Mesendoderm (in vitro differentiated cells): ENCODE measurements around the gene UBE2Q2.
"Not testable (repeated sequence)": the region's sequence is repeated elsewhere in the genome, so short reads cannot be mapped to it uniquely, and the experiment has no call there.

Experiments
- DNase-seq: peaks from one replicate; pipeline ENCODE4 v3.0.0; 2013
- H2AK5ac ChIP-seq: 2 replicates; pipeline ENCODE4 v1.6.1; 2013; ENCODE audit warnings: low read length, inconsistent platforms
- H2BK120ac ChIP-seq: 2 replicates; pipeline ENCODE4 v1.6.1; 2013; ENCODE audit warnings: low read depth, mild to moderate bottlenecking, low read length, moderate library complexity, mixed read lengths
- H2BK15ac ChIP-seq: replicated peaks from 2 replicates; pipeline ENCODE4 v1.6.1; 2013; ENCODE audit warnings: low read depth, mild to moderate bottlenecking, moderate library complexity
- H2BK5ac ChIP-seq: 2 replicates; pipeline ENCODE4 v1.6.1; 2013; ENCODE audit warnings: low read length, inconsistent platforms
- H3K18ac ChIP-seq: 2 replicates; pipeline ENCODE4 v1.6.1; 2013; ENCODE audit warnings: mild to moderate bottlenecking, low read length, mixed read lengths
- H3K23ac ChIP-seq: one replicate; pipeline ENCODE4 v1.6.1; 2013; ENCODE audit warnings: low read length
- H3K27ac ChIP-seq: 2 replicates; pipeline ENCODE4 v1.5.1; 2013; ENCODE audit warnings: low read depth, mild to moderate bottlenecking, inconsistent platforms, low read length, moderate library complexity
- H3K27me3 ChIP-seq: 2 replicates; pipeline ENCODE4 v1.6.1; 2013; ENCODE audit warnings: low read length, control low read depth, mild to moderate bottlenecking, inconsistent platforms; ENCODE audit not compliant: insufficient read depth, poor library complexity
- H3K36me3 ChIP-seq: 2 replicates; pipeline ENCODE4 v1.6.1; 2013; ENCODE audit warnings: low read length, inconsistent platforms; ENCODE audit not compliant: control insufficient read depth, insufficient read depth
- H3K4ac ChIP-seq: one replicate; pipeline ENCODE4 v1.6.1; 2013; ENCODE audit warnings: low read depth, mild to moderate bottlenecking, low read length, moderate library complexity
- H3K4me1 ChIP-seq: 2 replicates; pipeline ENCODE4 v1.6.1; 2013; ENCODE audit warnings: low read depth, low read length, inconsistent platforms; ENCODE audit not compliant: control insufficient read depth
- H3K4me2 ChIP-seq: 2 replicates; pipeline ENCODE4 v1.6.1; 2013; ENCODE audit warnings: low read length
- H3K4me3 ChIP-seq: 2 replicates; pipeline ENCODE4 v1.5.1; 2013; ENCODE audit warnings: mild to moderate bottlenecking, low read length
- H3K56ac ChIP-seq: one replicate; pipeline ENCODE4 v1.6.1; 2013; ENCODE audit warnings: low read length
- H3K79me1 ChIP-seq: 2 replicates; pipeline ENCODE4 v1.6.1; 2013; ENCODE audit warnings: low read length, inconsistent platforms
- H3K79me2 ChIP-seq: 2 replicates; pipeline ENCODE4 v1.6.1; 2013; ENCODE audit warnings: mild to moderate bottlenecking, low read length; ENCODE audit not compliant: control insufficient read depth, insufficient read depth
- H3K9ac ChIP-seq: 2 replicates; pipeline ENCODE4 v1.6.1; 2013; ENCODE audit warnings: low read length, inconsistent platforms
- H4K5ac ChIP-seq: one replicate; pipeline ENCODE4 v1.6.1; 2013; ENCODE audit warnings: low read length
- H4K8ac ChIP-seq: one replicate; pipeline ENCODE4 v1.6.1; 2013; ENCODE audit warnings: low read depth, mild to moderate bottlenecking, control low read depth, low read length, moderate library complexity
- WGBS: extraction: QIAGEN DNeasy Blood & Tissue Kit; methylation state at CpG from one replicate; pipeline ENCODE4 v1.1.7; 2013; ENCODE audit warnings: low lambda C conversion rate, missing lambda C conversion rate; ENCODE audit not compliant: insufficient coverage; ENCODE audit errors: extremely low coverage; 5-methylcytosine and 5-hydroxymethylcytosine counted together

The UBE2Q2 gene

DNA sequence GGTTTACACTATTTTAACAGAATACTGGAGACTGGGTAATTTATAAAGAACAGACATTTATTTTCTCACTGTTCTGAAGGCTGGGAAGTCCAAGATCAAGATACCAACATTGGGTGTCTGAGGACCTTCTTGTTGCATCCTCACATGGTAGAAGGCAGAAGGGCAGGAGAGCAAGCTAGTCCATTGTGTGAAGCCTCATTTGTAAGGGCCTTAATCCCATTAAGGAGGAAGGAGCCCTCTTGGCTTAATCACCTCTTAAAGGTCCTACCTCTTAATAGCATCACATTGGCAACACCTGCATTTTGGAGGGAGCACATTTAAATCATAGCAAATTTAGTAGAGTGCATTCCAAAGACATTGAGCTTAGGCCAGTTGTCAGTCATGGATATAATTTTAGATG lies 26.2 kb downstream of the UBE2Q2 start:
- Histone ChIP-seq H4K5ac (no peak overlapping the region), H3K56ac (no peak overlapping the region), H3K4me3 (no peak overlapping the region), H2AK5ac (no peak overlapping the region), H3K4me1 (no peaks in the 10 kb centered on the region), H2BK15ac (no peak overlapping the region), H3K79me1 (peaks cover 2% of the 10 kb centered on the region), H3K9ac (no peak overlapping the region), H3K36me3 (no peaks in the 10 kb centered on the region), H4K8ac (no peak overlapping the region), H3K79me2 (no peaks in the 10 kb centered on the region), H3K4ac (no peak overlapping the region), H3K27me3 (no peaks in the 10 kb centered on the region), H3K27ac (no peak overlapping the region), H3K23ac (no peak overlapping the region), H3K4me2 (no peak overlapping the region), H2BK120ac (no peak overlapping the region), H2BK5ac (no peak overlapping the region), H3K18ac (no peak overlapping the region)
- peak; percentile 51 for DNase-seq

DNA sequence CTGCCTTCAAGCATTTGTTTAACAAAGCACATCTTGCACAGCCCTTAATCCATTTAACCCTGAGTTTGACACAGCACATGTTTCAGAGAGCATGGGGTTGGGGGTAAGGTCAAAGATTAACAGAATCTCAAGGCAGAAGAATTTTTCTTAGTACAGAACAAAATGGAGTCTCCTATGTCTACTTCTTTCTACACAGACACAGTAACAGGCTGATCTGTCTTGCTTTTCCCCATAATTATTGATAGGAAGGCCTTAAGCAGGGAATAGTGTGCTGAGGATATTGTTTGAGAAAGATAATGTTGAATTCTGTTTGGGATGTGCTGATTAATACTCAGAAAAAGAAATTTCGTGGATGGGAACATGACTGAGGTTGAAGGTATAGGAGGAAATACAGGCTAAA lies 28.3 kb downstream of the UBE2Q2 start:
- H4K5ac ChIP-seq, H2BK15ac ChIP-seq, H3K23ac ChIP-seq, DNase-seq, H3K79me2 ChIP-seq, H2BK120ac ChIP-seq, H3K56ac ChIP-seq, H3K27me3 ChIP-seq, H3K4me2 ChIP-seq, H2AK5ac ChIP-seq, H3K9ac ChIP-seq, H3K36me3 ChIP-seq, H3K79me1 ChIP-seq, H3K4ac ChIP-seq, H2BK5ac ChIP-seq, H3K27ac ChIP-seq, H3K18ac ChIP-seq, H4K8ac ChIP-seq, H3K4me1 ChIP-seq, H3K4me3 ChIP-seq: not testable (repeated sequence)
- WGBS = 100% methylated on average over 1 of the region's 1 CpG

DNA sequence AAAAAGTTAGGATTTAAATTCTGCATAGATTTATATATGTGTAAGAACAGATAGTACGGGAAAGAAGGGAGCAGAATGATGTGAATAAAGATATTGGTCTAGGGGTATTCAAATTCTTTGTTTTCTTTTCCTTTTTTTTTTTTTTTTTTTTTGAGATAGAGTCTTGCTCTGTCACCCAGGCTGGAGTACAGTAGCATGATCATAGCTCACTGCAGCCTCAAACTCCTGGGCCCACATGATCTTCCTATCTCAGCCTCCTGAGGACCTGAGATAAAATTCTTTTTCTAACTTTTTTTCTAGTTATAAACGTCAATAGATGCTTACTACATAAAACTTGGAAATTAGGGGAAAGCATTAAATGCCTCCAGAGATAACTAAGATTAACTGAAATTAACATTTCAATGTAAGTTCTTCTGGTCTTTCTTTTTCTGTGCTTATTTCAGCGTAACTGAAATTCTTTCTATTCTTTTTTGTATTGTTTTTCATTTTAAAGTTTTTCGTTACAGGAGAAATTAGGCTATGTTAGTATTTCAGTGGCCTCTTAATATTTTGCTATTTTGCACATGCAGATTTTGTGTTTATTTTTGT lies 29.2 kb downstream of the UBE2Q2 start:
- no peaks in the 10 kb centered on the region for H3K79me2 ChIP-seq
- no peak overlapping the region for H3K4me3 ChIP-seq
- WGBS = no CpG with 5 or more reads among the region's 4 CpGs
- H3K79me1 ChIP-seq = peaks cover 2% of the 10 kb centered on the region
- no peak overlapping the region for H4K5ac ChIP-seq
- no peak overlapping the region for H3K27ac ChIP-seq
- no peak overlapping the region for H2AK5ac ChIP-seq
- no peak for DNase-seq
- H3K9ac ChIP-seq = no peak overlapping the region
- no peak overlapping the region for H3K18ac ChIP-seq
- no peak overlapping the region for H3K56ac ChIP-seq
- no peak overlapping the region for H2BK120ac ChIP-seq
- no peak overlapping the region for H3K23ac ChIP-seq
- no peak overlapping the region for H3K4me2 ChIP-seq
- no peaks in the 10 kb centered on the region for H3K36me3 ChIP-seq
- H3K4me1 ChIP-seq = no peaks in the 10 kb centered on the region
- no peak overlapping the region for H2BK5ac ChIP-seq
- no peak overlapping the region for H2BK15ac ChIP-seq
- H3K4ac ChIP-seq = no peak overlapping the region
- no peaks in the 10 kb centered on the region for H3K27me3 ChIP-seq
- H4K8ac ChIP-seq = no peak overlapping the region

DNA sequence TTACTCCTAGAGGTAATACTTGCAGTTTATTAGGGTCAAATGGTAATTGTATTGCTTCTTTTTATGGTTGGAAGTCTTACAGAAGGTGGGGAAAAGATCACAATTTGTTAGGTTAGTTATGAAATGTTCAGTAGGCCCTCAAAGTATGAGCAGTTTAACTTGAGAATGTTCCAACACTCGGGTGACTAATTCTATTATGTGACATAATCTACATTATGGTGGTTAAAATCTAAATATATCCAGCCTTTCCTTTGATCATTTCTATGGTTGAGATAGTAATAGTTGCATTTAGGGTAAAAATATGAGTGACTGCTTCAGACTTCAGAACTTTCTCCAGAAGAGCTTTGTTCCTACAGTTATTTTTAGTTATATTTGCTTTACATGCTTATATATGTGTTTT lies 40.8 kb downstream of the UBE2Q2 start:
- Histone ChIP-seq H3K18ac (no peak overlapping the region), H3K56ac (no peak overlapping the region), H3K27ac (no peak overlapping the region), H2BK120ac (no peak overlapping the region), H3K79me2 (no peaks in the 10 kb centered on the region), H2BK15ac (no peak overlapping the region), H4K8ac (no peak overlapping the region), H3K79me1 (no peaks in the 10 kb centered on the region), H3K27me3 (no peaks in the 10 kb centered on the region), H3K23ac (no peak overlapping the region), H3K4me1 (no peaks in the 10 kb centered on the region), H3K9ac (no peak overlapping the region), H2AK5ac (no peak overlapping the region), H4K5ac (no peak overlapping the region), H3K4me2 (no peak overlapping the region), H3K4me3 (no peak overlapping the region), H3K4ac (no peak overlapping the region), H2BK5ac (no peak overlapping the region), H3K36me3 (no peaks in the 10 kb centered on the region)
- DNase-seq = no peak
- no CpG with 5 or more reads among the region's 1 CpG for WGBS

DNA sequence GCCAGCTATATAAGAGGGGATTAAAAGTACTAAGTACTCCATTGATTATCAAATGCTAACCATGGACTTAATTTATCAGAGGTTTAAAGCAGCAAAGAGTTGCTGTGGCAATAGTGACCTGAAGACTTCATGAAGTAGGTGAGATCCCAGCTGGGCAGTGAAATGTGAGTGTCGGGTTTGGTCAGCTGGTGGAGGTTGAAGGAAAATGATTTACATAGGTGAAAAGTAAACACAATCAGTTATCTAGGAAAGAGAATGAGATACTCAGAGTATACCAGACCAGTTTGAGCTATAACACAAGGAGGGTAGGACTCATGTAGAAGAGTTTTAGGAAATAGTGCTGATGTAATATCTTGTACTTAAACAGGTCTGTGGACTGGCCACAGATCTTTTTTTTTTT lies 43.9 kb downstream of the UBE2Q2 start:
- H2BK5ac ChIP-seq = no peak overlapping the region
- H3K4me2 ChIP-seq = no peak overlapping the region
- H3K4ac ChIP-seq = no peak overlapping the region
- no peak overlapping the region for H3K4me3 ChIP-seq
- H3K56ac ChIP-seq = no peak overlapping the region
- no peaks in the 10 kb centered on the region for H3K4me1 ChIP-seq
- no peak overlapping the region for H4K8ac ChIP-seq
- H4K5ac ChIP-seq = no peak overlapping the region
- H3K9ac ChIP-seq = no peak overlapping the region
- no peaks in the 10 kb centered on the region for H3K79me2 ChIP-seq
- DNase-seq = no peak
- no peaks in the 10 kb centered on the region for H3K27me3 ChIP-seq
- no CpG with 5 or more reads among the region's 1 CpG for WGBS
- H2BK120ac ChIP-seq = no peak overlapping the region
- H3K27ac ChIP-seq = no peak overlapping the region
- H3K23ac ChIP-seq = no peak overlapping the region
- no peak overlapping the region for H2BK15ac ChIP-seq
- no peaks in the 10 kb centered on the region for H3K79me1 ChIP-seq
- H3K36me3 ChIP-seq = no peaks in the 10 kb centered on the region
- H3K18ac ChIP-seq = no peak overlapping the region
- H2AK5ac ChIP-seq = no peak overlapping the region

DNA sequence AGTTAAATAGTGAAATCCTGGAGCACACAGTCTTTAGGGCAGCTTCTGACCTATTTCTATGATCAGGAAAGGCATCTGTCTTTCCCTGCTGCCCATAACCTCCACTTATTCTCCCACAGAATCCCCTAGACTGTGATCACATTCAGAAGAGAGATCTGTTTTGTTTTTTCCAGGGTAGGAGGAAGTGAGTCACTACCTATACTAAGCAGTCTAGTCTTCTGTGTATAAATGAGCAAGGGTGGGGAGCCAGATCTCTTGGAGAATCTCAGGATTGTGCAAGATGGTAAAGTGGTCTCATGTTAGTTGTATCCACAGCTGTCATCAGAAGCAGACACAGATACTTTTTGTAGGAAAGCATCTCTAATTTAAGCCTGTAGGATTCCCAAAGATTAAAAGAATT lies 48.6 kb downstream of the UBE2Q2 start:
- no peak overlapping the region for H3K27ac ChIP-seq

More for the DNA sequence above, 48.6 kb downstream of the UBE2Q2 start:
- peaks cover 1% of the 10 kb centered on the region for H3K36me3 ChIP-seq
- H3K27me3 ChIP-seq = no peaks in the 10 kb centered on the region
- H4K5ac ChIP-seq = no peak overlapping the region
- no peak overlapping the region for H3K4me2 ChIP-seq
- no peaks in the 10 kb centered on the region for H3K79me2 ChIP-seq
- no peak overlapping the region for H4K8ac ChIP-seq
- no peaks in the 10 kb centered on the region for H3K79me1 ChIP-seq
- H3K4me1 ChIP-seq = no peaks in the 10 kb centered on the region
- DNase-seq = no peak
- no peak overlapping the region for H3K9ac ChIP-seq
- no peak overlapping the region for H3K23ac ChIP-seq
- no peak overlapping the region for H2BK120ac ChIP-seq
- no peak overlapping the region for H3K56ac ChIP-seq
- H3K4me3 ChIP-seq = no peak overlapping the region
- no peak overlapping the region for H3K18ac ChIP-seq
- no peak overlapping the region for H2BK5ac ChIP-seq
- no peak overlapping the region for H2BK15ac ChIP-seq
- no peak overlapping the region for H3K4ac ChIP-seq
- no peak overlapping the region for H2AK5ac ChIP-seq
